GM12801 (cell line): ENCODE data around the gene CBX7.

Source experiments
- TF ChIP-seq, protein P1 (sequence below): IDR thresholded peaks from one replicate; pipeline ENCODE4 v1.5.1; 2011; ENCODE audit warnings: control low read depth; ENCODE audit not compliant: insufficient read length; ENCODE audit errors: extremely low read depth

The CBX7 gene

DNA sequence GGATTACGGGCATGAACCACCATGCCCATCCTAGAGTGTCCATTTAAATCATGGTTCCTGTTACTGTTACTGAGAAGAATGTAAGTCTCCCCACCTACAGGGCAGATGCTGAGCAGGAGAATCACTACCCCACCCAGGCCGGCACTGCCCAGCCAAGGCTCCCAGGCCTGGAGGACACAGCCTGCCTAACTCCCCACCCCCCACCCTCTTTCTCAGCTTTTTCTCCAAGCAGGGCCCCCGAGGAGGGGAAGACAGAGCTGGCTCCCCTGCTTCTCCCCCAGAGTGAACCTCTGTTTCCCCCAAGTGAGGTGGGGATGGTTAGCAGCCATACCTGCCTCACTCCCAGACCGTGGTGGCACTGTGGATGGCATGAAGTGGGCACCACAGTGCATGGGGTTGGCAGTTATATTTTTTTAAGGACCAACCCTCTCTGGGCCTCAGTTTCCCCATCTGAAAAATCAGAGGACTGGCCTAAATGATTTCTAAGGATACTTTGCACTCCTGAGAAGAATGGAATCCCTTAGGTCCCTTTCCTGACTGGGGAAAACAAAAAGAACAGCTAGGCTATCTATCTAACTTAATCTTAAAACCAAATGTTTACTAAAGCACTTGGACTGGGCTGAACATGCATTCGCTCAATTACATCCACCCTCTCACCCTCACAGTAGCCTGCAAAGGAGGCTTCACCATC, 5.0 kb downstream of the CBX7 start:
- TF ChIP-seq, protein P1, sequence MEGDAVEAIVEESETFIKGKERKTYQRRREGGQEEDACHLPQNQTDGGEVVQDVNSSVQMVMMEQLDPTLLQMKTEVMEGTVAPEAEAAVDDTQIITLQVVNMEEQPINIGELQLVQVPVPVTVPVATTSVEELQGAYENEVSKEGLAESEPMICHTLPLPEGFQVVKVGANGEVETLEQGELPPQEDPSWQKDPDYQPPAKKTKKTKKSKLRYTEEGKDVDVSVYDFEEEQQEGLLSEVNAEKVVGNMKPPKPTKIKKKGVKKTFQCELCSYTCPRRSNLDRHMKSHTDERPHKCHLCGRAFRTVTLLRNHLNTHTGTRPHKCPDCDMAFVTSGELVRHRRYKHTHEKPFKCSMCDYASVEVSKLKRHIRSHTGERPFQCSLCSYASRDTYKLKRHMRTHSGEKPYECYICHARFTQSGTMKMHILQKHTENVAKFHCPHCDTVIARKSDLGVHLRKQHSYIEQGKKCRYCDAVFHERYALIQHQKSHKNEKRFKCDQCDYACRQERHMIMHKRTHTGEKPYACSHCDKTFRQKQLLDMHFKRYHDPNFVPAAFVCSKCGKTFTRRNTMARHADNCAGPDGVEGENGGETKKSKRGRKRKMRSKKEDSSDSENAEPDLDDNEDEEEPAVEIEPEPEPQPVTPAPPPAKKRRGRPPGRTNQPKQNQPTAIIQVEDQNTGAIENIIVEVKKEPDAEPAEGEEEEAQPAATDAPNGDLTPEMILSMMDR: no peak

DNA sequence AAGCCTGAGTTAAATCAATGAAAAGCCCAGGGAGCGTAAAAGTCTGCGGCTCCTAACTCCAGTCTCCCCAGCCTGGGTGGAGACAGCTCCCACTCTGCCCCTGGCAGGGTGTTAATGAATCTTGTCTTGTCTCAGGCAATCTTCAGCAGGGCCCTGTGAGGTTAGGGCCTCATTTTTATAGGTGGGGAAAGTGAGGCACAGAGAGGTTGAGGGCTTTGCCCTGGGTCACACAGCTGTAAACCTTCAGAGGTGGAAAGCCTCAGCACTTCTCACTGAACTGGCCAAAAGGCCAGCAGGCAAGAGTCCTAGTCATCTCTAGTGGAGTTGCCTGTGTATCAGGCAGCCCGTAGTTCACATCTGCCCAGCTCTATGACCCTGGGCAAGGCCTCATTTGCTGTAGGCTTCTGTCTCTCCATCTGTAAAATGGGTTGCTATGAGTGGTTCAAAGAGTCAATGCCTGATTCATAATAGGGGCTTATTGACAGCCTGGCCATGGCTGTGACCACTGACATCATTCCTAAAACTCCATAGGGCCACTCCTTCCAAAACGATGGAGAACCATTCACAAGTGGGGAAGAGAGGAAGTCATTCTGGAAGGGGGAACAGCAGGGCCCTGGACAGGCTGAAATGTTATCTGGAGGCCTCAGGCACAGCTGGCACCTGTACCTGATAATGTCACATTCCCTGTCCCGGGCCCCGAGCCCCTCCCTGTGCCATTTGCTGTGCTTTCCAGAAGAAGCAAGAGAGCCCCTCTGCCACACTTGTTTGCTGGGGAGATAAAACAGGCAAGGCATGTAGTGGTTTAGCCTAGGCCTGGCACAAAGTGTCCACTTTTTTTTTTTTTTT, 6.0 kb downstream of the CBX7 start:
- TF ChIP-seq, protein P1: no peak

DNA sequence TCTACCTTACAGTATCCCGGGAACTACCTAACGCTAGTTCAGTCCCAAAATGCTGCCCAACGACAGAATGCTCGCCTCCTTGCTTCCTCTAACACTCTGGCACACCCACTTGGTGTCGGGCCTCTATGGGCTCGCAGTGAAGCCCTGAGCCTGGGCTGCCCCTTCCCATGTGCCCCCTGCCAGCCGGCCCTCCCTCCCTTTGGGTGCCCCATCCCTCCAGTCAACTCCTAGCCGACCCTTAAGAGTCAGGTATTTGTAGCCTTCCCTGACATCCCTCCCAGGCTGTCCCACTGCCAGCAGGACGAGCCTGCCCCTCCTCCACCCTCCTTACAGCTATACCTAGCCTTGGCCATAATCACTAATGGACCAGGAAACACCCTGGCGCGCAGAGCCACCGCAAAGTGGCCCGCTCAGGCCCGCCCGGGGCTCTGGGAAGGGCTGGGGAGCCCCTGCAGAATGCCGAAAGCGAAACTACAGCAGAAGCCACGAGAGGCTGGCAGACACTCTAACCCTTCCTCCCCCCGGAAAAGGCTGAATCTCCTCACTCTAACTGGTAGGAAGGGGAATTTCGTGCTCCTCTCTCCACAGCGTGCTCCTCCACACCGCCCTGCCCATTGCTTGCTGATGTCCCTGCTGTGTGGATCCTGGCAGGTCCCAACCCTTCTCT, 8.2 kb downstream of the CBX7 start:
- TF ChIP-seq, protein P1: no peak

DNA sequence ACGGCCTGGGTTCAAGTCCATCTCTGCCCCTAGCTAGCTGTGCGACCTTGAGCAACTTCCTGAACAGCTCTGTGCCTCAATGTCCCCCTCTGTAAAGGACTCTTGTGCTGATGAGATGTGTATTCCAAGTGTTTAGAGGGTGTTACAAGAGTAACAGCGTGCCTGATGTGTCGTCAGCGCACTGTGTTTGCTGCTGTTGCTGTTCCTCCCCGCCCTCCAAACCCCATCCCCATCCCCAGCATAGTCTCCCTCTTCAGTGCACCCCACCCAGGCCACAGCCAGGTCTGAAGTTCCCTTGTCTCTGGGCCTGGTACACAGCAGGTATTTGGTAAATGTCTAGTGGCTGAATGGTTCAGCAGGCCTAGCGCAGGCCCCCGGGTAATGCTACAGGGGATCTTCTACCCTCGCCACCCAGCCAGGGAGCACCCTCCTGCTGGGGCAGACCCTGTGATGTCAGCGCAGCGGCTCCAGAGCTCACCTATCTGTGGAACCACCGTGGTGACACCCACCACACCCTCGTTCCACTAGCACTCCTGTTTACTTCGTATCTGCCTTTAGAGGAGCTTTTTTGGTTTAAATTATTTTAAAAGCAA, 10.3 kb downstream of the CBX7 start:
- TF ChIP-seq, protein P1: no peak

DNA sequence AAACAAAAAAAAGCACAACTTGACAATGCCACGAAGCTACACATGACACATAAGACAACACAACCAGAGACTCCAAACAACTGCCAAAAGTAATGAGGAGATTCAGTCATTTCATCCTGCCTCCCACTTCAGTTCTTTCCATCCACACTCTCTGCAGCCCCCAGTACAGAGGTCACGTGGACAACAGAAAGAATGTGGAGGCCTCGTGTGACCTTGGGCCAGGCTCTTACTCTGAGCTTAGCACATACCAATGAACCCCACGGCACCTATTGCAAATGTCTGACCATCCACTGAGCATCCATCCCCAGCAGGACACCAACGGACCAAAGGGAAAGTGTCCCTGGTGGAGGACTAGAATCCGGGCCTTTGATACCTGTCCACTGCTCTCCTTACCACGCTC, 12.5 kb downstream of the CBX7 start:
- TF ChIP-seq, protein P1: no peak

DNA sequence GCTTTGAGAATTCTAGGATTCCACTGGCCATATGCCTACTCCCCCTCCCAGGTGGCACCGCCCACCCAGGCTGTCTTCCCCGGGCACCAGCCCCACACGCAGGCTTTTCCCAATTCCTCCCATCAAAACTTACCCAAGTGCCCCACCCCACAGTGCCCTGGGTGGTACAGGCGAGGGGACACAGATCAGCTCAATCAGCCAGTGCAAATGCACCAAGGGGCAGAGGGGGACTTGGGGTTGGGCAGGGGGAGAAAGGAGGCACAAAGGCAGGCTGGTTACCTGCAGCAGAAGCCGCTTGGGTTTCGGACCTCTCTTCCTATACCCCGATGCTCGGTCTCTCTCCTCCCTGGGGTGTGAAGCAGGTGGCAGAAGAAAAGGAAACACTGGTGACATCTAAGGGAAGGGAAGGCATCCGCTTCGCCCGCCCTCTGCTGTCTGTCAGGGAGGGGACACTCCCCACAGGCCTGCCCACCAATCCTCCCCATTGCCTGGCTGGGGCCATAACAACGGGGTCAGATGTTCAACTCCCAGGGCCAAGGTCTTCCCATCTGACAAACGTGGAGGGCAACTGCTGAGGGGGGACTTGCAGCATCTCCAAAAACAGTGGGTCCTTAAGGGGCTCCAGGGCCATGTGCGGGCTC, 14.0 kb downstream of the CBX7 start:
- TF ChIP-seq, protein P1: no peak

DNA sequence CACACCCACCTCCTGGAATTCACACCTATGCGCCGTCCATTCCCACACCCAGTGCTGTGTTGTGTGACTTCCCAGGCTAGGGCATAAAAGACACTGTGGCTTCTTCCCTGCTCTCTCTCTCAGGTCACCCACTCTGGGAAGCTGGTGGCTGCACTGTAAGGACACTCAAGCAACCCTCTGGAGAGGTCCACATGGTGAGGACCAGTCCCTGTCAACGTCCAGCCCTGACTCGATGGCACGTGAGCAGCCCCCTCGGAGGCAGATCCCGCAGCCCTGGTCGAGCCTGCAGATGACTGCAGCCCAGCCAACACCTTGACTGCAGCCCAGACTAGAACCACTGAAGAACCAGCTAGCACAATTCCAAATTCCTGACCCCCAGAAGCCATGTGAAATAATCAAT, 16.2 kb downstream of the CBX7 start:
- TF ChIP-seq, protein P1: no peak
